DND-41 (cell line): ENCODE results near the gene SERPINI1.

Source experiments
- ATAC-seq: fragments of 200-7000 bp; cut with Tn5 transposase; 3 replicates; pipeline ENCODE4 v1.9.1; 2021; ENCODE audit warnings: low read depth; ENCODE audit not compliant: insufficient read depth
- DNase-seq: peaks from one replicate; pipeline ENCODE4 v3.0.0-alpha.2; 2020
- H2AFZ ChIP-seq: 2 replicates; pipeline ENCODE4 v1.6.0; 2012; ENCODE audit warnings: low read depth, low read length
- H3K27ac ChIP-seq: 2 replicates; pipeline ENCODE4 v1.5.1; 2012; ENCODE audit warnings: low read length, inconsistent platforms
- H3K27me3 ChIP-seq: fragments of 200-600 bp; sonication (generic); 2 replicates; pipeline ENCODE4 v1.6.0; 2012; ENCODE audit warnings: low read length, mild to moderate bottlenecking, inconsistent platforms; ENCODE audit not compliant: insufficient read depth, poor library complexity
- H3K36me3 ChIP-seq: 2 replicates; pipeline ENCODE4 v1.5.1; 2012; ENCODE audit warnings: low read length, inconsistent platforms; ENCODE audit not compliant: insufficient read depth
- H3K4me1 ChIP-seq: 2 replicates; pipeline ENCODE4 v1.5.1; 2012; ENCODE audit warnings: mild to moderate bottlenecking, low read length; ENCODE audit not compliant: insufficient read depth
- H3K4me2 ChIP-seq: 2 replicates; pipeline ENCODE4 v1.6.0; 2012; ENCODE audit warnings: mild to moderate bottlenecking, moderate library complexity, low read length, inconsistent platforms; ENCODE audit not compliant: insufficient read depth
- H3K4me3 ChIP-seq, 2 experiments: fragments of 200-600 bp in 1 of 2; shearing (Covaris generic) in 1 of 2; 2 replicates each; pipeline ENCODE4 v1.5.1; 2012 to 2016; ENCODE audit warnings: inconsistent platforms in 2 of 2, low read length in 2 of 2, mild to moderate bottlenecking in 2 of 2, low read depth in 1 of 2, moderate library complexity in 1 of 2
- H3K79me2 ChIP-seq: 2 replicates; pipeline ENCODE4 v1.6.0; 2012; ENCODE audit warnings: low read length, inconsistent platforms; ENCODE audit not compliant: insufficient read depth
- H3K9ac ChIP-seq: 2 replicates; pipeline ENCODE4 v1.6.0; 2012; ENCODE audit warnings: low read depth, mild to moderate bottlenecking, inconsistent platforms, low read length, moderate library complexity
- H3K9me3 ChIP-seq: 2 replicates; pipeline ENCODE4 v1.5.1; 2012; ENCODE audit warnings: low read length, moderate library complexity, mild to moderate bottlenecking, inconsistent platforms; ENCODE audit not compliant: insufficient read depth, severe bottlenecking
- H4K20me1 ChIP-seq: 2 replicates; pipeline ENCODE4 v1.6.0; 2012; ENCODE audit warnings: low read length; ENCODE audit not compliant: insufficient read depth
- CTCF ChIP-seq: IDR thresholded peaks from 2 replicates; pipeline ENCODE4 v1.5.1; 2012; ENCODE audit warnings: borderline replicate concordance, low read length, moderate library complexity, mild to moderate bottlenecking; ENCODE audit not compliant: poor library complexity, severe bottlenecking; ENCODE audit errors: extremely low read depth
- EZH2 ChIP-seq: IDR thresholded peaks from 3 replicates; pipeline ENCODE4 v1.6.1; 2012; ENCODE audit warnings: borderline replicate concordance, low read depth, mild to moderate bottlenecking, moderate library complexity, low read length, inconsistent platforms; ENCODE audit not compliant: severe bottlenecking

SERPINI1 gene

DNA sequence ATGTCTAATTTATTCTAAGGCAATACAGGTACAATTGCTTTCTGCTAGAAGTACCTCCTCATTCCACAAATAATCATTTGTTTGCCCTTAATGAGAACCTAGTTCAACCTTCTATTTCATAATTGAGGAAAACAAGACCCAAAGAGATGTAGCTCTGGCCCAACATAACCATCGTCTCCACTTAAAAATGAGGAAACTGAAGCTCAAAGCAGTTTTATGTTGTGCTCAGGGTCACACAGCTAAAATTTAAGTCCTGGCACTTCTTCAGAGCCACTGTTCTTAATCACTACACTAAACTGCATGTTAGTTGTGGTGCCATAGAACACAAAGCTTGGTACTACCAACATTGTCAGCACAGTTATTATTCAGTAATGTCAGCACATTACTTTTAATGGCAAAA lies 108.0 kb downstream of the SERPINI1 start:
- ATAC-seq (no peak), DNase-seq (no peak)
- Histone ChIP-seq H3K27me3 (no peaks in the 10 kb centered on the region), H3K36me3 (no peaks in the 10 kb centered on the region), H3K9me3 (no peaks in the 10 kb centered on the region), H3K27ac (no peak overlapping the region), H3K79me2 (no peaks in the 10 kb centered on the region), H2AFZ (no peak overlapping the region), H4K20me1 (no peaks in the 10 kb centered on the region), H3K4me3 (no peak overlapping the region), H3K9ac (no peak overlapping the region), H3K4me1 (no peaks in the 10 kb centered on the region), H3K4me2 (no peak overlapping the region)
- TF ChIP-seq CTCF (no peak), EZH2 (no peak)

- H3K4me3 ChIP-seq, result no peak overlapping the region
- no peak for DNase-seq
- no peaks in the 10 kb centered on the region for H3K27me3 ChIP-seq
- no peaks in the 10 kb centered on the region for H3K9me3 ChIP-seq
- H4K20me1 ChIP-seq, result no peaks in the 10 kb centered on the region
- no peak overlapping the region for H3K9ac ChIP-seq
- TF ChIP-seq CTCF (no peak), EZH2 (no peak)
- ATAC-seq, result no peak
- no peaks in the 10 kb centered on the region for H3K4me1 ChIP-seq
- no peaks in the 10 kb centered on the region for H3K36me3 ChIP-seq
- no peak overlapping the region for H3K4me2 ChIP-seq
- no peak overlapping the region for H3K27ac ChIP-seq
- no peak overlapping the region for H2AFZ ChIP-seq
- no peaks in the 10 kb centered on the region for H3K79me2 ChIP-seq
Measured at GRCh38 chr3:167843886-167844285, 108.4 kb downstream of the SERPINI1 start.

DNA sequence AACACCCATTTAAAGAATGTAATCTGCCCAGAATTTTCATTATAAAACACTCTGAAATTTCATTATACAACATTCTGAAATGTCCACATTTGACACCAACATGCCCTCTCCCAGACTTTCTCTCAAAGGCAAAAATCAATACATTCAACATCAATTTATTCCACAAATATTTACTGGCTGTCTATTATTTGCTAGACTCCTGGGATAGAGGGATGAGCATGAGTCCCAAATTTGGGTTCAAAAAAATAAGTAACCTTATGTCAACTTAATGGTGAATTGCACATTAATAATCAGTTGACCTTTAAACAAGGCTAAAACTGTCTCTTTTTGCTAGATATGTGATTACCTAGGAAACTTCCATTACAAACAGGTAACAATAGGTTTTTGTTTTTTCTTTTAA lies 109.0 kb downstream of the SERPINI1 start:
- no peaks in the 10 kb centered on the region for H3K4me1 ChIP-seq
- no peak overlapping the region for H3K4me3 ChIP-seq
- H2AFZ ChIP-seq, result no peak overlapping the region
- no peaks in the 10 kb centered on the region for H4K20me1 ChIP-seq
- no peaks in the 10 kb centered on the region for H3K79me2 ChIP-seq
- no peak overlapping the region for H3K4me2 ChIP-seq
- H3K36me3 ChIP-seq, result no peaks in the 10 kb centered on the region
- no peak for ATAC-seq
- no peaks in the 10 kb centered on the region for H3K27me3 ChIP-seq
- no peak for TF ChIP-seq CTCF
- H3K9ac ChIP-seq, result no peak overlapping the region
- H3K27ac ChIP-seq, result no peak overlapping the region
- no peaks in the 10 kb centered on the region for H3K9me3 ChIP-seq
- no peak for DNase-seq

DNA sequence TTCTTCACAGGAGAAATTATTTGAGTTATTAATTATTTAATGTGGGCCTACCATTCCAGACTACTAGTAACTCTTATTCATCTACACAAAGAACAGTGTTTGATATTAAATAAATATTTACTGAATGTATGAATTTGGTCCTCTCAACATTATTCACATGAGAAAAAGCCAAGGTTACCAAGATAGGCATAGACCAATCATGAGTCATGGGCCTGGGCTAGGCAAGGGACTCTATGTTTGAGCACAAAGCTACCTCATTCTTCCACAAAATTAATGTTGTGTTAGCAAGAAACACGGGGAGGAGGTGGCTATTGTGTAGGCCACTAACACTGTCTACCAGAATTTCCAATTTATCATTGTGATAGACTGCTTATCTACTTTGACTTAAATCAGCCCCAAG lies 115.7 kb downstream of the SERPINI1 start:
- Histone ChIP-seq H3K4me3 (no peak overlapping the region), H3K79me2 (no peaks in the 10 kb centered on the region), H3K9me3 (no peaks in the 10 kb centered on the region), H2AFZ (no peak overlapping the region), H3K9ac (no peak overlapping the region), H3K4me1 (no peaks in the 10 kb centered on the region), H3K27me3 (no peaks in the 10 kb centered on the region), H4K20me1 (no peaks in the 10 kb centered on the region), H3K36me3 (no peaks in the 10 kb centered on the region), H3K4me2 (no peak overlapping the region), H3K27ac (no peak overlapping the region)
- TF ChIP-seq EZH2, result no peak
- no peak for TF ChIP-seq CTCF
- ATAC-seq (no peak), DNase-seq (no peak)
